SK-N-SH treated with all-trans-retinoic acid at 6 μM for 48 hours (cell line): ENCODE measurements around the gene TMEM121B.

Experiments used
- ATAC-seq: fragments of 200-7000 bp; cut with Tn5 transposase; 3 replicates; pipeline ENCODE4 v1.9.1; 2020; ENCODE audit warnings: mild to moderate bottlenecking, moderate library complexity
- ARNTL ChIP-seq: fragments of 450-650 bp; formaldehyde crosslinking; IDR thresholded peaks from 2 replicates; pipeline ENCODE4 v1.5.0; 2020; ENCODE audit warnings: low read depth, mild to moderate bottlenecking, moderate library complexity, borderline replicate concordance
- BACH2 ChIP-seq: fragments of 250-450 bp; sonication (Bioruptor Pico); IDR thresholded peaks from 2 replicates; pipeline ENCODE4 v1.9.0; 2021; ENCODE audit warnings: mild to moderate bottlenecking, borderline replicate concordance
- CSDC2 ChIP-seq: fragments of 250-450 bp; sonication (Bioruptor Pico); IDR thresholded peaks from 2 replicates; pipeline ENCODE4 v1.5.0; 2020; ENCODE audit warnings: mild to moderate bottlenecking, moderate library complexity
- ESRRG ChIP-seq: fragments of 250-450 bp; sonication (Bioruptor Pico); IDR thresholded peaks from 2 replicates; pipeline ENCODE4 v1.6.1; 2021; ENCODE audit warnings: mild to moderate bottlenecking
- GLIS3 ChIP-seq: fragments of 250-450 bp; sonication (Bioruptor Pico); IDR thresholded peaks from 2 replicates; pipeline ENCODE4 v1.5.0; 2020; ENCODE audit warnings: mild to moderate bottlenecking, moderate library complexity
- ISL1 ChIP-seq: fragments of 250-450 bp; sonication (Bioruptor Pico); IDR thresholded peaks from 2 replicates; pipeline ENCODE4 v2.1.2; 2022; ENCODE audit warnings: mild to moderate bottlenecking, moderate library complexity
- OSR1 ChIP-seq: fragments of 250-450 bp; sonication (Bioruptor Pico); IDR thresholded peaks from 2 replicates; pipeline ENCODE4 v1.8.0; 2022; ENCODE audit warnings: moderate library complexity, mild to moderate bottlenecking, inconsistent platforms
- PPARA ChIP-seq: fragments of 250-450 bp; sonication (Bioruptor Pico); IDR thresholded peaks from 2 replicates; pipeline ENCODE4 v1.5.0; 2020; ENCODE audit warnings: mild to moderate bottlenecking, borderline replicate concordance
- RARB ChIP-seq: fragments of 250-450 bp; sonication (Bioruptor Pico); IDR thresholded peaks from 2 replicates; pipeline ENCODE4 v1.8.0; 2021; ENCODE audit warnings: mild to moderate bottlenecking, moderate library complexity
- SNAI2 ChIP-seq: fragments of 250-450 bp; sonication (Bioruptor Pico); IDR thresholded peaks from 2 replicates; pipeline ENCODE4 v1.5.0; 2020; ENCODE audit warnings: mild to moderate bottlenecking, moderate library complexity
- TCF4 ChIP-seq: fragments of 250-450 bp; sonication (Bioruptor Pico); IDR thresholded peaks from 2 replicates; pipeline ENCODE4 v1.8.0; 2021; ENCODE audit warnings: mild to moderate bottlenecking, moderate library complexity, borderline replicate concordance
- TOX ChIP-seq: fragments of 250-450 bp; sonication (Bioruptor Pico); IDR thresholded peaks from 2 replicates; pipeline ENCODE4 v1.8.0; 2021; ENCODE audit warnings: mild to moderate bottlenecking, moderate library complexity, borderline replicate concordance
- ZC3H10 ChIP-seq: fragments of 250-450 bp; sonication (Bioruptor Pico); IDR thresholded peaks from 2 replicates; pipeline ENCODE4 v1.5.1; 2021; ENCODE audit warnings: mild to moderate bottlenecking, moderate library complexity
- ZFP3 ChIP-seq: fragments of 250-450 bp; sonication (Bioruptor Pico); IDR thresholded peaks from 2 replicates; pipeline ENCODE4 v1.5.0; 2020; ENCODE audit warnings: mild to moderate bottlenecking, moderate library complexity
- ZFP30 ChIP-seq: fragments of 450-650 bp; formaldehyde crosslinking; IDR thresholded peaks from 2 replicates; pipeline ENCODE4 v1.5.0; 2022; ENCODE audit warnings: mild to moderate bottlenecking, moderate library complexity
- ZNF565 ChIP-seq: fragments of 450-650 bp; formaldehyde crosslinking; conservative IDR thresholded peaks from 2 replicates; pipeline ENCODE4 v1.5.0; 2020; ENCODE audit warnings: low read depth, mild to moderate bottlenecking, moderate library complexity
- ZNF70 ChIP-seq: fragments of 450-650 bp; formaldehyde crosslinking; IDR thresholded peaks from 2 replicates; pipeline ENCODE4 v1.5.0; 2020; ENCODE audit warnings: mild to moderate bottlenecking, moderate library complexity
- TF ChIP-seq, protein P1 (sequence below): fragments of 250-450 bp; sonication (Bioruptor Pico); IDR thresholded peaks from 2 replicates; pipeline ENCODE4 v1.8.0; 2020; ENCODE audit warnings: mild to moderate bottlenecking, moderate library complexity, borderline replicate concordance
- TF ChIP-seq, protein P2 (sequence below): fragments of 250-450 bp; sonication (Bioruptor Pico); IDR thresholded peaks from 2 replicates; pipeline ENCODE4 v1.8.0; 2021; ENCODE audit warnings: low read depth, mild to moderate bottlenecking, moderate library complexity, borderline replicate concordance
- TF ChIP-seq, protein P3 (sequence below): fragments of 250-450 bp; sonication (Bioruptor Pico); IDR thresholded peaks from 2 replicates; pipeline ENCODE4 v1.5.1; 2020; ENCODE audit warnings: low read depth, mild to moderate bottlenecking, moderate library complexity
- TF ChIP-seq, protein P4 (sequence below): fragments of 250-450 bp; sonication (Bioruptor Pico); IDR thresholded peaks from 2 replicates; pipeline ENCODE4 v1.5.0; 2020; ENCODE audit warnings: mild to moderate bottlenecking, moderate library complexity
- TF ChIP-seq, protein P5 (sequence below): fragments of 250-450 bp; sonication (Bioruptor Pico); IDR thresholded peaks from 2 replicates; pipeline ENCODE4 v1.5.1; 2021; ENCODE audit warnings: mild to moderate bottlenecking, moderate library complexity

The TMEM121B gene

DNA sequence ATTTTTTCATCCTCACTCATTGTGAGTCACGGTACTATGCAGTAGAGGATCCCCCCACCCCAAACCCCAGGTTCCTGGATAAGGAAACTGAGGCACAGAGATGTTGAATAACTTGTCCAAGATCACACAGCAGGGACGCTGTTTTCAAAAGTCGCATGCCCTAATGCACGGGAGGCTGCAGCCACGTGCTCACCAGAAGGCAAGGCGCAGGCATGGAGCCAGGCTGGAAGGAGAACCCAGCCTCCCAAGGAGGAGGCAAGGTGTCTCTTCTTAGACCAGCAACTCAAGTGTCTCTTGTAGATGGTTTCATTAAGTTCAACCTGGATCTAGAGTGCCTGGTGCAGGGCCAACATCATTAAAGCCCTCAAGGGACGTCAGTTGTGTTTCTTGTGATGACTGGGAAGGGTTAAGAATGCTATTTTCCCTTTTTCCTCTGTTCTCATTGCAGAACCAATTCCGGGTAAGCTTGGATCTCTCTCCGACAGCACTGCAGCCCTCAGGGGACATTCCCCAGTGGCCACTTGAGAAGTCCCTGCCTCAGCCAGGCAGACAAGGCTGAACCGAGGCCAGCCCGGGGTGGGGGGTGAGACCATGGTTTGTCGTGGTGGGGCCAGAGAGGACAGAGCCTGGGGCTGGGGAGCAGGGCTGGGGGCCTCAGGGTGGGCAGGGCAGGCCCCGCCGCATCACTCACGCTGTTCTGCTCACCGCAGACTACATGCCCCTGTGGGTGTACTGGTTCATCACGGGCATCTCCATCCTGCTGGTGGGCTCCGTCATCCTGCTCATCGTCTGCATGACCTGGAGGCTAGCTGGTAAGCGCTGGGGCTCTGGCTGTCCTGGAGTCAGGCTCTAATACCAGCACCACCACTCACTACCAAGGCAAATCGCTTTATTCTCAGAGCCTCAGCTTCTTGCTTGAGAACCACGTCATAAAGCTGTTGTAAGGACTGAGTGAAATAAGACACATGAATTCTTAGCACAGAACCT lies 15.7 kb downstream of the TMEM121B start:
- TF ChIP-seq SNAI2 (no peak), ZFP30 (no peak), RARB (CRISPR knock-in tag) (no peak), ISL1 (CRISPR knock-in tag) (no peak), ZNF565 (CRISPR knock-in tag) (no peak), OSR1 (CRISPR knock-in tag) (no peak), ZC3H10 (CRISPR knock-in tag) (no peak), ZFP3 (no peak), ZNF70 (no peak), GLIS3 (CRISPR knock-in tag) (no peak), ESRRG (CRISPR knock-in tag) (no peak), TCF4 (CRISPR knock-in tag) (no peak)
- TF ChIP-seq, protein P1, sequence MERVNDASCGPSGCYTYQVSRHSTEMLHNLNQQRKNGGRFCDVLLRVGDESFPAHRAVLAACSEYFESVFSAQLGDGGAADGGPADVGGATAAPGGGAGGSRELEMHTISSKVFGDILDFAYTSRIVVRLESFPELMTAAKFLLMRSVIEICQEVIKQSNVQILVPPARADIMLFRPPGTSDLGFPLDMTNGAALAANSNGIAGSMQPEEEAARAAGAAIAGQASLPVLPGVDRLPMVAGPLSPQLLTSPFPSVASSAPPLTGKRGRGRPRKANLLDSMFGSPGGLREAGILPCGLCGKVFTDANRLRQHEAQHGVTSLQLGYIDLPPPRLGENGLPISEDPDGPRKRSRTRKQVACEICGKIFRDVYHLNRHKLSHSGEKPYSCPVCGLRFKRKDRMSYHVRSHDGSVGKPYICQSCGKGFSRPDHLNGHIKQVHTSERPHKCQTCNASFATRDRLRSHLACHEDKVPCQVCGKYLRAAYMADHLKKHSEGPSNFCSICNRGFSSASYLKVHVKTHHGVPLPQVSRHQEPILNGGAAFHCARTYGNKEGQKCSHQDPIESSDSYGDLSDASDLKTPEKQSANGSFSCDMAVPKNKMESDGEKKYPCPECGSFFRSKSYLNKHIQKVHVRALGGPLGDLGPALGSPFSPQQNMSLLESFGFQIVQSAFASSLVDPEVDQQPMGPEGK: no peak
- TF ChIP-seq, protein P2, sequence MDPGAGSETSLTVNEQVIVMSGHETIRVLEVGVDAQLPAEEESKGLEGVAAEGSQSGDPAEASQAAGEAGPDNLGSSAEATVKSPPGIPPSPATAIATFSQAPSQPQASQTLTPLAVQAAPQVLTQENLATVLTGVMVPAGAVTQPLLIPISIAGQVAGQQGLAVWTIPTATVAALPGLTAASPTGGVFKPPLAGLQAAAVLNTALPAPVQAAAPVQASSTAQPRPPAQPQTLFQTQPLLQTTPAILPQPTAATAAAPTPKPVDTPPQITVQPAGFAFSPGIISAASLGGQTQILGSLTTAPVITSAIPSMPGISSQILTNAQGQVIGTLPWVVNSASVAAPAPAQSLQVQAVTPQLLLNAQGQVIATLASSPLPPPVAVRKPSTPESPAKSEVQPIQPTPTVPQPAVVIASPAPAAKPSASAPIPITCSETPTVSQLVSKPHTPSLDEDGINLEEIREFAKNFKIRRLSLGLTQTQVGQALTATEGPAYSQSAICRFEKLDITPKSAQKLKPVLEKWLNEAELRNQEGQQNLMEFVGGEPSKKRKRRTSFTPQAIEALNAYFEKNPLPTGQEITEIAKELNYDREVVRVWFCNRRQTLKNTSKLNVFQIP (CRISPR knock-in tag): no peak
- ATAC-seq: no peak

DNA sequence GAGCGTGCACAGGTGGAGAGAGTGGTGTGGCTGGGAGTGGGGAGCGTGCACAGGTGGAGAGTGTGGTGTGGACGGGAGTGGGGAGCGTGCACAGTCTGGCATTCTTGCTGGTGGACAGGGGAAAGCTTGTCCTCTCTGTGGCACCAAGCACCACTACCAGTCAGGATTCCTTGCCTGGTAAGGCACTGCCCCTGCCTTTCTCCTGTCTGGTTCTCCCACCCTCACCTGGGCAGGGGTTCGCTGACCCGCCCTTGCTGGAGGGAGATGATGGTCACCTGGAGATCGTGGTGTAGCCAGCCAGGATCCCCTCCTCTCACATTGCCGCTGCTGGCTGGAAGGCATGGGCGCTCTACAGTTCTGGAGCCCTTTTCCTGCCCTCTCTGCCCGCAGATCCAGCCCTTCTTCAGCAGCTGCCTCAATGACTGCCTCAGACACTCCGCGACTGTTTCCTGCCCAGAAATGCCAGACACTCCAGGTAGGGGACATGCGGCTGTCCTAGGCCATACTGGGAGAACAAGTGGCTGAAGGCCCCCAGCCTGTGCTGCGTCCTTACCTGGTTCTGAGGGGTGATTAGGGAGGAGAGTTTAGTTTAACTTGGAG lies 16.7 kb downstream of the TMEM121B start:
- TF ChIP-seq, protein P1: no peak
- no peak for TF ChIP-seq OSR1 (CRISPR knock-in tag)
- no peak for ATAC-seq

DNA sequence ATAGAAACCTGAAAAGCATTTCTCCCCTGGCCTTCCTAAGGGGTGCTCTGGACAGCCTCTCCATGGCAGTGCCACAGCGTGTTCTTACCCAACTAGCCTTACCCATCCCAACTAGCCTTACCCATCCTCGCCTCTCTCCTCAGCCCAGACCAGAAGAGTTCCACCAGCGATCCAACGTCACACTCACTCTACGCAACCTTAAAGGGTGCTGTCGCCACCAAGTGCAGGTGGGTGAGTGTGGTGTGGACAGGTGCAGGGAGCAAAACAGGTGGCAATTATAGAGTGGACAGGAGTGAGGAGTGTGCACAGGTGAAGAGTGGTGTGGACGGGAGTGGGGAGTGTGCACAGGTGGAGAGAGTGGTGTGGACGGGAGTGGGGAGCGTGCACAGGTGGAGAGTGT lies 17.8 kb downstream of the TMEM121B start:
- TF ChIP-seq ZNF70 (no peak), ZFP3 (no peak)
- no peak for ATAC-seq

DNA sequence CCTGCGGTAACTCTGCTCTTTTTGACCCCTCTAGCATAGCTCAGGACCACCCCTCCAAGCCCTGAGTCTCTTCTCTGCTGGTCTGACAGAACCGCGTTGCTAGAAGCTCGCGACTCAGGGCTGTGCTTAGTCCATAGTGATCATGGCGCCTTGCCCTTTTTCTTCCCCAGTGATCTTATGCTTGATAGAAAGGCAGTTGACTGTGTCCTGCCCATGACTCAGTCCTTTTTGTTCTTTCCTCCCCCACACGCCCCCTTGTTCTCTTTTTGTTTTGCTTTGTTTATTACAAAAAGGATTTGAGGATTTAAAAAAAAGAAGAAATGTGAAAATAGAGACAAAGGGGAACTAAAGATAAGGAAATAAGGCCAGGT lies 18.9 kb downstream of the TMEM121B start:
- no peak for ATAC-seq
- TF ChIP-seq ARNTL (CRISPR knock-in tag) (no peak), CSDC2 (CRISPR knock-in tag) (no peak), ESRRG (CRISPR knock-in tag) (no peak), TCF4 (CRISPR knock-in tag) (no peak), GLIS3 (CRISPR knock-in tag) (no peak), BACH2 (CRISPR knock-in tag) (no peak), ZNF565 (CRISPR knock-in tag) (no peak), ZFP3 (no peak), PPARA (CRISPR knock-in tag) (no peak), OSR1 (CRISPR knock-in tag) (no peak), ZNF70 (no peak), TOX (CRISPR knock-in tag) (no peak), ZC3H10 (CRISPR knock-in tag) (no peak), ZFP30 (no peak)
- TF ChIP-seq, protein P3, sequence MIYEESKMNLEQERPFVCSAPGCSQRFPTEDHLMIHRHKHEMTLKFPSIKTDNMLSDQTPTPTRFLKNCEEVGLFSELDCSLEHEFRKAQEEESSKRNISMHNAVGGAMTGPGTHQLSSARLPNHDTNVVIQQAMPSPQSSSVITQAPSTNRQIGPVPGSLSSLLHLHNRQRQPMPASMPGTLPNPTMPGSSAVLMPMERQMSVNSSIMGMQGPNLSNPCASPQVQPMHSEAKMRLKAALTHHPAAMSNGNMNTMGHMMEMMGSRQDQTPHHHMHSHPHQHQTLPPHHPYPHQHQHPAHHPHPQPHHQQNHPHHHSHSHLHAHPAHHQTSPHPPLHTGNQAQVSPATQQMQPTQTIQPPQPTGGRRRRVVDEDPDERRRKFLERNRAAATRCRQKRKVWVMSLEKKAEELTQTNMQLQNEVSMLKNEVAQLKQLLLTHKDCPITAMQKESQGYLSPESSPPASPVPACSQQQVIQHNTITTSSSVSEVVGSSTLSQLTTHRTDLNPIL (CRISPR knock-in tag): no peak
- TF ChIP-seq, protein P4, sequence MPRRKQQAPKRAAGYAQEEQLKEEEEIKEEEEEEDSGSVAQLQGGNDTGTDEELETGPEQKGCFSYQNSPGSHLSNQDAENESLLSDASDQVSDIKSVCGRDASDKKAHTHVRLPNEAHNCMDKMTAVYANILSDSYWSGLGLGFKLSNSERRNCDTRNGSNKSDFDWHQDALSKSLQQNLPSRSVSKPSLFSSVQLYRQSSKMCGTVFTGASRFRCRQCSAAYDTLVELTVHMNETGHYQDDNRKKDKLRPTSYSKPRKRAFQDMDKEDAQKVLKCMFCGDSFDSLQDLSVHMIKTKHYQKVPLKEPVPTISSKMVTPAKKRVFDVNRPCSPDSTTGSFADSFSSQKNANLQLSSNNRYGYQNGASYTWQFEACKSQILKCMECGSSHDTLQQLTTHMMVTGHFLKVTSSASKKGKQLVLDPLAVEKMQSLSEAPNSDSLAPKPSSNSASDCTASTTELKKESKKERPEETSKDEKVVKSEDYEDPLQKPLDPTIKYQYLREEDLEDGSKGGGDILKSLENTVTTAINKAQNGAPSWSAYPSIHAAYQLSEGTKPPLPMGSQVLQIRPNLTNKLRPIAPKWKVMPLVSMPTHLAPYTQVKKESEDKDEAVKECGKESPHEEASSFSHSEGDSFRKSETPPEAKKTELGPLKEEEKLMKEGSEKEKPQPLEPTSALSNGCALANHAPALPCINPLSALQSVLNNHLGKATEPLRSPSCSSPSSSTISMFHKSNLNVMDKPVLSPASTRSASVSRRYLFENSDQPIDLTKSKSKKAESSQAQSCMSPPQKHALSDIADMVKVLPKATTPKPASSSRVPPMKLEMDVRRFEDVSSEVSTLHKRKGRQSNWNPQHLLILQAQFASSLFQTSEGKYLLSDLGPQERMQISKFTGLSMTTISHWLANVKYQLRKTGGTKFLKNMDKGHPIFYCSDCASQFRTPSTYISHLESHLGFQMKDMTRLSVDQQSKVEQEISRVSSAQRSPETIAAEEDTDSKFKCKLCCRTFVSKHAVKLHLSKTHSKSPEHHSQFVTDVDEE (CRISPR knock-in tag): no peak
- TF ChIP-seq, protein P5, sequence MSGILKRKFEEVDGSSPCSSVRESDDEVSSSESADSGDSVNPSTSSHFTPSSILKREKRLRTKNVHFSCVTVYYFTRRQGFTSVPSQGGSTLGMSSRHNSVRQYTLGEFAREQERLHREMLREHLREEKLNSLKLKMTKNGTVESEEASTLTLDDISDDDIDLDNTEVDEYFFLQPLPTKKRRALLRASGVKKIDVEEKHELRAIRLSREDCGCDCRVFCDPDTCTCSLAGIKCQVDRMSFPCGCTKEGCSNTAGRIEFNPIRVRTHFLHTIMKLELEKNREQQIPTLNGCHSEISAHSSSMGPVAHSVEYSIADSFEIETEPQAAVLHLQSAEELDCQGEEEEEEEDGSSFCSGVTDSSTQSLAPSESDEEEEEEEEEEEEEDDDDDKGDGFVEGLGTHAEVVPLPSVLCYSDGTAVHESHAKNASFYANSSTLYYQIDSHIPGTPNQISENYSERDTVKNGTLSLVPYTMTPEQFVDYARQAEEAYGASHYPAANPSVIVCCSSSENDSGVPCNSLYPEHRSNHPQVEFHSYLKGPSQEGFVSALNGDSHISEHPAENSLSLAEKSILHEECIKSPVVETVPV (CRISPR knock-in tag): no peak
- TF ChIP-seq, protein P2 (CRISPR knock-in tag): no peak
